ENCODE data around the gene DNAJC1.

DNA sequence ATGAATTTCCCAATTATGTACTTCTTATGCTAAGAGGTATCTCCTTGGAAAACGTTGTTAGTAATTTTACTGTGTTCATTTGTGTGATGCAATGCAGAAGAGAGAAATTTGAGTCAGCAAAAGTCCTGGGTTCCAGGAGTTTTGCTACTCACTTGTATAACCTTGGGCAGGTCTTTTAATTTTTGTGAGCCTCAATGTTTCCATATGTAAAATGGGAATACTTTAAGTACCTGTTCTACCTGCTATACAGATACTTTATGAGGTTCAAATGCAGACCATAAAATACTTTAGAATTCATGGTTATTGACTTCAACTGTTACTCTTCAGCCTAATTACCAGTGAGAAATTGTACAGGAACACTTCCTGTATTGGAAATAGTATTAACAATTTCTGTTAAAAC lies 284.0 kb downstream of the DNAJC1 start:
- TF ChIP-seq, protein P1, sequence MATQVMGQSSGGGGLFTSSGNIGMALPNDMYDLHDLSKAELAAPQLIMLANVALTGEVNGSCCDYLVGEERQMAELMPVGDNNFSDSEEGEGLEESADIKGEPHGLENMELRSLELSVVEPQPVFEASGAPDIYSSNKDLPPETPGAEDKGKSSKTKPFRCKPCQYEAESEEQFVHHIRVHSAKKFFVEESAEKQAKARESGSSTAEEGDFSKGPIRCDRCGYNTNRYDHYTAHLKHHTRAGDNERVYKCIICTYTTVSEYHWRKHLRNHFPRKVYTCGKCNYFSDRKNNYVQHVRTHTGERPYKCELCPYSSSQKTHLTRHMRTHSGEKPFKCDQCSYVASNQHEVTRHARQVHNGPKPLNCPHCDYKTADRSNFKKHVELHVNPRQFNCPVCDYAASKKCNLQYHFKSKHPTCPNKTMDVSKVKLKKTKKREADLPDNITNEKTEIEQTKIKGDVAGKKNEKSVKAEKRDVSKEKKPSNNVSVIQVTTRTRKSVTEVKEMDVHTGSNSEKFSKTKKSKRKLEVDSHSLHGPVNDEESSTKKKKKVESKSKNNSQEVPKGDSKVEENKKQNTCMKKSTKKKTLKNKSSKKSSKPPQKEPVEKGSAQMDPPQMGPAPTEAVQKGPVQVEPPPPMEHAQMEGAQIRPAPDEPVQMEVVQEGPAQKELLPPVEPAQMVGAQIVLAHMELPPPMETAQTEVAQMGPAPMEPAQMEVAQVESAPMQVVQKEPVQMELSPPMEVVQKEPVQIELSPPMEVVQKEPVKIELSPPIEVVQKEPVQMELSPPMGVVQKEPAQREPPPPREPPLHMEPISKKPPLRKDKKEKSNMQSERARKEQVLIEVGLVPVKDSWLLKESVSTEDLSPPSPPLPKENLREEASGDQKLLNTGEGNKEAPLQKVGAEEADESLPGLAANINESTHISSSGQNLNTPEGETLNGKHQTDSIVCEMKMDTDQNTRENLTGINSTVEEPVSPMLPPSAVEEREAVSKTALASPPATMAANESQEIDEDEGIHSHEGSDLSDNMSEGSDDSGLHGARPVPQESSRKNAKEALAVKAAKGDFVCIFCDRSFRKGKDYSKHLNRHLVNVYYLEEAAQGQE (IDR thresholded peaks at IDR 0.05; ENCODE audit: insufficient read depth in 1 of 2, low read depth in 2 of 2, low read length in 2 of 2), result no peak
- no peak for TF ChIP-seq TAF1 (IDR thresholded peaks at IDR 0.05; ENCODE audit: borderline replicate concordance, insufficient read depth, low read length)
- TF ChIP-seq POLR2AphosphoS5 (IDR thresholded peaks at IDR 0.05; ENCODE audit: low read depth, low read length), result no peak
- no peak for TF ChIP-seq SIN3A (IDR thresholded peaks at IDR 0.05; ENCODE audit: borderline replicate concordance, insufficient read depth, low read length)

Data from PFSK-1 (cell line).